ENCODE results near the gene CPZ. TPM values are rescaled to one million over a fixed set of nuclear protein-coding genes. Genes with fewer than 3 reads are reported as not detected.

The CPZ gene
- polyA plus RNA-seq, 1 donor (not counting 4 experiments of a cell fraction or from before 2014, with no cell fraction given) = not detected

- no peaks in the 10 kb centered on the region for H3K4me1 ChIP-seq (ENCODE audit: control insufficient read depth, extremely low read depth, insufficient read depth, low read length)
These were observed 3.2 kb upstream of the CPZ start for GRCh38 chr4:8589336-8589735.

GRCh38 chr4:8589823-8590545 lies 2.6 kb upstream of the CPZ start:
- Histone ChIP-seq H3K9me3 (ENCODE audit: control insufficient read depth, low read depth, low read length) (no peaks in the 10 kb centered on the region), H3K27ac (ENCODE audit: control insufficient read depth, insufficient read depth, low read length) (no peak overlapping the region), H3K9me1 (ENCODE audit: control insufficient read depth, extremely low read depth, insufficient read depth, low read length) (no peaks in the 10 kb centered on the region), H3K4me1 (ENCODE audit: control insufficient read depth, extremely low read depth, insufficient read depth, low read length) (no peaks in the 10 kb centered on the region), H3K27me3 (ENCODE audit: control insufficient read depth, extremely low read depth, insufficient read depth, low read length) (peaks cover 40% of the 10 kb centered on the region), H3K9ac (ENCODE audit: control insufficient read depth, extremely low read depth, insufficient read depth, low read length) (no peak overlapping the region), H4K20me1 (ENCODE audit: control insufficient read depth, extremely low read depth, insufficient read depth, low read length) (no peaks in the 10 kb centered on the region), H3K4me2 (ENCODE audit: control insufficient read depth, extremely low read depth, insufficient read depth, low read depth, low read length) (no peak overlapping the region), H3K36me3 (ENCODE audit: control insufficient read depth in 2 of 2, extremely low read depth in 1 of 2, insufficient read depth in 2 of 2, low read length in 2 of 2) (no peaks in the 10 kb centered on the region), H3K4me3 (ENCODE audit: control insufficient read depth in 2 of 3, extremely low read depth in 1 of 3, insufficient read depth in 2 of 3, low read depth in 1 of 3, low read length in 3 of 3) (no peak overlapping the region), H3K79me2 (ENCODE audit: control insufficient read depth, insufficient read depth, low read length) (no peaks in the 10 kb centered on the region), H2AFZ (ENCODE audit: control insufficient read depth, low read length) (no peak overlapping the region)
- DNase-seq (ENCODE audit: low read depth, low spot score) (no peak), FAIRE-seq (no peak)
- dilution Hi-C loops (cut with MboI; ENCODE audit: extremely low pct_ligation_motif_present, low sequenced_read_pairs) = no loop called here
- TF ChIP-seq, protein P1, sequence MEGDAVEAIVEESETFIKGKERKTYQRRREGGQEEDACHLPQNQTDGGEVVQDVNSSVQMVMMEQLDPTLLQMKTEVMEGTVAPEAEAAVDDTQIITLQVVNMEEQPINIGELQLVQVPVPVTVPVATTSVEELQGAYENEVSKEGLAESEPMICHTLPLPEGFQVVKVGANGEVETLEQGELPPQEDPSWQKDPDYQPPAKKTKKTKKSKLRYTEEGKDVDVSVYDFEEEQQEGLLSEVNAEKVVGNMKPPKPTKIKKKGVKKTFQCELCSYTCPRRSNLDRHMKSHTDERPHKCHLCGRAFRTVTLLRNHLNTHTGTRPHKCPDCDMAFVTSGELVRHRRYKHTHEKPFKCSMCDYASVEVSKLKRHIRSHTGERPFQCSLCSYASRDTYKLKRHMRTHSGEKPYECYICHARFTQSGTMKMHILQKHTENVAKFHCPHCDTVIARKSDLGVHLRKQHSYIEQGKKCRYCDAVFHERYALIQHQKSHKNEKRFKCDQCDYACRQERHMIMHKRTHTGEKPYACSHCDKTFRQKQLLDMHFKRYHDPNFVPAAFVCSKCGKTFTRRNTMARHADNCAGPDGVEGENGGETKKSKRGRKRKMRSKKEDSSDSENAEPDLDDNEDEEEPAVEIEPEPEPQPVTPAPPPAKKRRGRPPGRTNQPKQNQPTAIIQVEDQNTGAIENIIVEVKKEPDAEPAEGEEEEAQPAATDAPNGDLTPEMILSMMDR (optimal IDR thresholded peaks at IDR 0.05 in 1 of 3, IDR thresholded peaks at IDR 0.05 in 1 of 3, conservative IDR thresholded peaks at IDR 0.05 in 1 of 3; ENCODE audit: extremely low read depth in 1 of 3, insufficient read depth in 2 of 3, low read length in 3 of 3) = no peak
- TF ChIP-seq EZH2 (IDR thresholded peaks at IDR 0.05; ENCODE audit: low read length) = no peak

More at GRCh38 chr4:8589336-8589735, 3.2 kb upstream of the CPZ start:
- Histone ChIP-seq H3K27ac (ENCODE audit: control insufficient read depth, insufficient read depth, low read length) (no peak overlapping the region), H3K79me2 (ENCODE audit: control insufficient read depth, insufficient read depth, low read length) (no peaks in the 10 kb centered on the region), H3K36me3 (ENCODE audit: control insufficient read depth in 2 of 2, extremely low read depth in 1 of 2, insufficient read depth in 2 of 2, low read length in 2 of 2) (no peaks in the 10 kb centered on the region), H3K9ac (ENCODE audit: control insufficient read depth, extremely low read depth, insufficient read depth, low read length) (no peak overlapping the region), H2AFZ (ENCODE audit: control insufficient read depth, low read length) (no peak overlapping the region), H3K4me3 (ENCODE audit: control insufficient read depth in 2 of 3, extremely low read depth in 1 of 3, insufficient read depth in 2 of 3, low read depth in 1 of 3, low read length in 3 of 3) (no peak overlapping the region), H3K9me3 (ENCODE audit: control insufficient read depth, low read depth, low read length) (no peaks in the 10 kb centered on the region), H3K9me1 (ENCODE audit: control insufficient read depth, extremely low read depth, insufficient read depth, low read length) (no peaks in the 10 kb centered on the region), H4K20me1 (ENCODE audit: control insufficient read depth, extremely low read depth, insufficient read depth, low read length) (no peaks in the 10 kb centered on the region), H3K4me2 (ENCODE audit: control insufficient read depth, extremely low read depth, insufficient read depth, low read depth, low read length) (no peak overlapping the region), H3K27me3 (ENCODE audit: control insufficient read depth, extremely low read depth, insufficient read depth, low read length) (peaks cover 42% of the 10 kb centered on the region)
- DNase-seq (ENCODE audit: low read depth, low spot score) (no peak), FAIRE-seq (no peak)
- dilution Hi-C loops (cut with MboI; ENCODE audit: extremely low pct_ligation_motif_present, low sequenced_read_pairs) = no loop called here
- TF ChIP-seq EZH2 (IDR thresholded peaks at IDR 0.05; ENCODE audit: low read length) = no peak
- TF ChIP-seq, protein P1 (optimal IDR thresholded peaks at IDR 0.05 in 1 of 3, IDR thresholded peaks at IDR 0.05 in 1 of 3, conservative IDR thresholded peaks at IDR 0.05 in 1 of 3; ENCODE audit: extremely low read depth in 1 of 3, insufficient read depth in 2 of 3, low read length in 3 of 3) = no peak
